Stimulated activated CD4-positive, alpha-beta T cell treated with anti-CD3 and anti-CD28 coated beads, Interleukin-2, amount 100 ng/mL, for 24 hours (primary cell): Measurements from ENCODE around the gene SLC25A21.

Source experiments
- DNase-seq, 2 donors: peaks; one replicate each; pipeline ENCODE4 v3.0.0-alpha.2; 2020

SLC25A21 gene

GRCh38 chr14:36659010-36659821 lies 513.2 kb downstream of the SLC25A21 start:
- no peak for DNase-seq

DNA sequence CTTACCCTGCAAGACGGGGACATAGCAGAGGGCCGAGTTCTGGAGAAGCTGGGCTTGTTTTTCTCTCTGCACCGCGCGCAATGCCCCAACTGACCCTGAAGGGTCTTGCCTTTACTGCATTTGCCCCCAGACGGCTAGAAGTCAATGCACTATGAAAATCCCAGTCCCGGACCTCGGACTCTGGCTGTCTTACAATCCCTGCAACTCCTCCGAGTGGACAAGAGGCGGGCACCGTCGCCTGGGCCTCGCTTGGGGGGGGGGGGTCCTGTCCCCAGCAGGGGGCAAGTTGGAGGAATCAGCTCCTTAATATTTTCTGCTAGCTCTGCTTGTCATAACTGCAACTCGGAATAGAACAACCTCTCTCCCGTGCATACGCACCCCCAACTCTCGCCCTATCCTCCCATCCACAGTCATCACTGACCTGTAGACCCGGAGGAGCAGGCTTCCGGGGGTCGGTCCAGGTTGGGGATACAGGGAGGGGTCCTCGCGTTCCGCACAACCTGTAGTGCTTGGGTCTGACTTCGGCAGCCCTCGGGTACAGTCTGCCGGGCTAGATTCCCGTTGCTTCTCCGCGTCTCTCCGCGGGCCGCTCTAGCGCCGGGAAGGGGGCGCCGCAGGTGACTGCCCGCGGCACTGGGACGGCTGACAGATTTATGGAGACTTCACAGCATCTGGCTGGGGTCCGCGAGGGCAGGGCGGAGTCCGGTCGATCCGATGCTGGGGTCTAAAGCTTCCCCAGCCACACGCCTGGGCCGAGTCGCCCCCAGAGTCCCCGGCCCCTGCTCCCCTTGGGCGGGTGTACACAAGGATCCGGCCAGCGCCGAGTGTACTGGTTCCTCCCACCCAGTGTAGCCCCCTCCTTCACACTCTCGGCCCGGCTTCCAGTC lies 514.0 kb downstream of the SLC25A21 start:
- DNase-seq = no peak

GRCh38 chr14:36657399-36658122 lies 514.8 kb downstream of the SLC25A21 start:
- no peak for DNase-seq

DNA sequence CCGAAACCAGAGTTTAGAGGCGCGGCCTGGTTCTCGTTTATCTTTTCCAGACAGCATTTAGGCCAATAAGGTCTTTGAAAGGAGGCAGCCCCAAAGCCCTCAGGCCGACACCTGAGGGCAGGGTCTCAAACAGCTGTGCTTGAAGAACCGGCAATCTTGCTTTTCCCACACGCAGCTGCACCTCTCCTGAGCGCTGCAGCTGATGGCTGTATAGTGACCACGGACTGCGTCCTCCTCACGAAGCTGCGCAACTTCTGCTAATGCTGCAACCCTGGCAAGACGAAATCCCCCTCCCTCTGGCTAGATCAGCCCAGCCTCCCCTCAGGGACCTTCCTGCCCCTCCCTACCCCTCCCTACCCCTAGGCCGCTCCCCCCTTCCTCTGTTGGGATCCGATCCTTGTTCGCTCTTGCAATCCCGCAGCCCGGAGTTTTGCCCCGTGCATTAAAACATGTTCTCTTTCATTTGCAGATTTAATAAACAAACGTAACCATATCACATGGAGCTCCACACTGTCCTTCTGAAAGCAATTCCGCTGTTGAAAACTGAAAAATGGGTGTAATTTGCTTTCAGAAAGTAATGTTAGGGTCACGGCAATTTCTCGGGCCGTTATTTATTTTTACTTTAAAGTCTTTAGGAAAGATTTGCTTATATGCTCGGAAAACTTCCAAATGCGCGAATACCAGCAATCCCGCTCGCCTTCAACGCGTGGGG lies 515.6 kb downstream of the SLC25A21 start:
- no peak for DNase-seq

DNA sequence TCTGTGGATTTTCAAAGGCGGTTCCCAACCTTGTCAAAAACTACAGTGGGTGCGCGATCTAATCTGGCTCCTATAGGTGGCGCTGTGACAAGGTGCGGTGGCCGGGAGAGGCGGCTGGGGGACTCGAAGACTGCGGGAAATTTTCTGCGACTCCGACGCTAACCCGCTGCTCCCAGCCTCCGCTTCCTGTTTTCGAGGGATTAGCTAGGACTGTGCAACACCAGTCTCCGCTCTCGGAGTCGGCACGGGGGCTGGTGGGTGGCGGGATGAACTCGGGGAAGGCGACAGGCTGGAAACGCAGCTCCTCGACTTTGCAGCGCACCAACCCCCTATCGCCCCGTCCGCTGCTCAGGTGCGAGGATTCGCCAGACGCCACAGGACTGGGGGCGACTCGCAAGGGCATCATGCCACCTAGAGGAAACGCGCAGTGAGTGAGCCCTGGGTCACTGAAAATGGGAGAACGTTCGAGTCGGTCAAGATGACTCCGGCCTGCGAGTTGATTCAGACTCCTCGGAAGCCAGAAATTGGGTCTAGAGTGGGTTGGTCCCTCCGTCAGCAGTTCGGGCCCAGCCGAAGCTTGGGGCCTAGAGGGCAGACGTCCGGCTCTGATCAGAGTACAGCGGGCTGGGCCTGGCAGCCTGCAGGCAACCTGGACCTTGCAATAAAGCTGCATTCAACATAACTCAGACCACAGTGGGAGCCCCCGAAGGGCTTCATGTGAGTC lies 516.3 kb downstream of the SLC25A21 start:
- DNase-seq = peak in 1 of 2 donors; percentile 48

DNA sequence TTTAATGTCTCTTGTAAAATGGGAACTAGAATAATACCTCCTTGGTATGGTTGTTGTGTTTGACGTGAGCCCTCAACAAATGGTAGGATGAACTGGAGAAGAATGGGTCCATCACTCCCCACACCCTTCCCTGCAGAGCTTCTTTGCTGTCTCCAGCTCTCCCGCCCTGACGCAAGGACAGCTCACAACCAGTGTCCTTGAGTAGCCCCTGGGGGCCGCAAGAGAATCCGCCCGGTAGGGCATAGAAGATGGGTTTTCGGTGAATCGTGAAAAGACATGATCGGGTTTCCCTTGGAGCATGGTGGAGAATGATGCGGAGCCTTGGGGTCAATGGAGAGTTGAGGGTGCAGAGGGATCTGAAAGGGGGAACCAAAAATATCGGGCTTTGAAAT lies 516.8 kb downstream of the SLC25A21 start:
- no peak for DNase-seq

DNA sequence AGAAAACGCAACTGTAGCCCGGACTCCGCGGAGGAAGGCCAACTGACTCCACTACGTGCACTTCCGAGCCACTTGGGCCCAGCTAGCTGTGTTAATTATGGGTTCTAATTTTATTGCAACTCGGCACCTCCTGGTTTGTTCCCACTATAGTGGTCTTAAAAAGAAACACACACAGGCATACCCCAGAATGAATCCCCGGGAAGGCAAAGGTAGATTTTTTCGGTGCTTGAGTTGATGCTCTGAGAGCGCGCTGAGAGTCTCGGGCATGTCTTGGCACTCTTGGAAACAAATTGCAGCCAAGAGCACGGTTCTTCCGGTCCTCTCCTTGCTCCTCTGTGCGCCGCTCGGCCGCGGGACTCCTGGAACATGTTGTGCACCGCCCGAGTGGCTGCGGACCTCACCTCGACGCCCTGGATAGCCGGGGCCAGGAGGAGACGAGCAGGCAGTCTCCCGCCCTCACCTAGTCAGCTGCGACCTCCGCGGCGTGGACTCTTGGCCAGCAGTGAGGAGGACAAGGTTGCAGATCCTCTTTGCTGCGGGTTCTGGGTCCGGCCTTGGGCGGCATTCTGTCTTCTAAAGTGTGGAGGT lies 517.5 kb downstream of the SLC25A21 start:
- DNase-seq = no peak

- no peak for DNase-seq
These were observed 518.2 kb downstream of the SLC25A21 start for GRCh38 chr14:36653962-36654793.

- DNase-seq = no peak
These were observed 519.0 kb downstream of the SLC25A21 start for GRCh38 chr14:36653413-36653812.

- DNase-seq = no peak
These were observed 519.7 kb downstream of the SLC25A21 start for GRCh38 chr14:36652542-36653201.

GRCh38 chr14:36649872-36650650 lies 522.3 kb downstream of the SLC25A21 start:
- no peak for DNase-seq

DNA sequence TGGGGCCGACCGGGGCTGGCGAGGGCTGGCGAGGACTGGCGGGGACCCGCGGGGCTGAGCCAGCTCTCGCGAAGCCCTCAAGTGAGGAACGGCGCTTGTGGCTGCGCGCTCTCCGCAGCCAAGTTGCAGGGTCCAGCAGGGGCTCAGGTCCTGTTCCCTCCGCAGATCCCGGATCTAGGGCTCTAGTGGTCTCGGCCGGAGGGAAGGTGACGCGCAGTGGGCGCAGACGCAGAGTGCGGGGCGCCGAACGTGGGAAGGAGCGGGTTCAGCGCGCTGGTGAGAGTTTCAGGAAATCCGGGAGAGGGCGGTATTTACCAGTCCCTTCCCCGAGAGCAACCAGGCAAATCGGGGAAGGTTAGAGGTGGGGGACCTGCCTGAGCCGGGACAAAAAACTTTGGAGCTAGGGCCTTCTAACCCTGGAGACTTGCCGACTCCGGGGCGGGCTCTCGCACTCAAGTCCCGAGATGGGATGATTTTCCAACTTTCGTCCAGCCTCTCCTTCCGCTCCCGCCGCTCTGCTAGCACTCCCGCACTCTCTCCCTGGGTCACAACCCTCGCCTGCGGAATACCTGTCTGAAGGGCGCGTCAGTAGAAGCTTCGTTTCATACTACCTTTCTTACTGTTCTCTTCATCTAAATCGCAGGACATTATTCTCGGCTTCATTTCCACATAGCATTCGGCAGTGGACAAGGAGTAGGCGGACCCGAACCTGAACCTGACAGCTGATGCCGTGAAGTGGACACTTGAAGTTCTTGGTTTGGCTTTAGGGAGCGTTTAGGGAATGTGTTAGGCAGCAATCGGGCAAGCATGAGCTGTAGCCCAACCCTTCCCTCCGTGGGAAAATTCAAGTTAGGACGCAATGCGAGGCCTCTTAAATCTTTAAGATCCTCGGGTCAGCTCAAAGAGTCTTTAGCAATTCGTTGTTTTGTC lies 524.3 kb downstream of the SLC25A21 start:
- DNase-seq = no peak

GRCh38 chr14:36647417-36647823 lies 525.0 kb downstream of the SLC25A21 start:
- DNase-seq = no peak

DNA sequence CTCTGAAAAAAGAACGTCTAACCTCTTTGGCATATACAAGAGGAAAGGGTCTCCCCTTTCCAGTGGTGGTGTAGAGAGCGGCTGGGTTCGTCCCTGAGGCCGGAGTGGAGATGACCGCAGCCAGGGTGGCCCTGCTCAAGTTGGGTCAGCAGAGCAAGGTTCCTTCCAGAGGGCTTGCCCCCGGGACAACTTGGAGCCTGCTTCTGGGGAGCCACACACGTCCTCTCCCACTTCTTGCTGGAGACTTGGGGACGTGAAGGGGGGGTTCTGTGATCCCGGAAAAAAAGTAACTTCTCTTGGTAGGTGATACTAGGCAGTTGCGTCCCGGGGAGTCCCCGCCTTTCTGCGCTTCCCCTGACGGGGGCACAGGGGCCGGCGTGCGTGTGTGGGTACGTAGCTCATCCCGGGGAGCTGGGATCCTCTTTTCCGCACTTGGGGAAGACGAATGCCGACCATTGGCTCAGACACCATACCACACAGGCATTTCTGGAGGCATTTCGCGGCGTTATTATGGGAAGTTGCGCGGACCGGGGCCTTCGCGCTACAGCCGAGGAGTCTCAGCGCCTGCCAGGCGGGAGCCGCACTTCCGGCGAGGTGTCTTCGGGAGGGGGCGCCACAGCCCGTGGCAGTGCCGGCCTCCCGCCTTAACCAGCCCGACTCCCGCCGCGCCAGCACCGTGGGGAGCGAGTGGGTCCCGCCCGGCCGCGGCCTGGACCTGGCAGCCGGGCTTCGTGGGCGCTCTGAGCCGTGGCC lies 525.6 kb downstream of the SLC25A21 start:
- DNase-seq = no peak

- DNase-seq = no peak
These were observed 538.8 kb downstream of the SLC25A21 start for GRCh38 chr14:36633580-36633979.
